22Rv1 (cell line): ENCODE measurements around the gene DEUP1.

Experiments used
- H3K27ac ChIP-seq: fragments of 450-650 bp; 2 replicates; pipeline ENCODE4 v1.5.1; 2017
- CTCF ChIP-seq: fragments of 450-650 bp; IDR thresholded peaks from 2 replicates; pipeline ENCODE4 v1.5.1; 2017; ENCODE audit warnings: mild to moderate bottlenecking
- ZFX ChIP-seq: fragments of 450-650 bp; IDR thresholded peaks from 2 replicates; pipeline ENCODE4 v1.6.1; 2017; ENCODE audit warnings: antibody characterized with exemption, borderline replicate concordance

DEUP1 gene, protein sequence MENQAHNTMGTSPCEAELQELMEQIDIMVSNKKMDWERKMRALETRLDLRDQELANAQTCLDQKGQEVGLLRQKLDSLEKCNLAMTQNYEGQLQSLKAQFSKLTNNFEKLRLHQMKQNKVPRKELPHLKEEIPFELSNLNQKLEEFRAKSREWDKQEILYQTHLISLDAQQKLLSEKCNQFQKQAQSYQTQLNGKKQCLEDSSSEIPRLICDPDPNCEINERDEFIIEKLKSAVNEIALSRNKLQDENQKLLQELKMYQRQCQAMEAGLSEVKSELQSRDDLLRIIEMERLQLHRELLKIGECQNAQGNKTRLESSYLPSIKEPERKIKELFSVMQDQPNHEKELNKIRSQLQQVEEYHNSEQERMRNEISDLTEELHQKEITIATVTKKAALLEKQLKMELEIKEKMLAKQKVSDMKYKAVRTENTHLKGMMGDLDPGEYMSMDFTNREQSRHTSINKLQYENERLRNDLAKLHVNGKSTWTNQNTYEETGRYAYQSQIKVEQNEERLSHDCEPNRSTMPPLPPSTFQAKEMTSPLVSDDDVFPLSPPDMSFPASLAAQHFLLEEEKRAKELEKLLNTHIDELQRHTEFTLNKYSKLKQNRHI

GRCh38 chr11:93330446-93330984 is at the start of gene DEUP1:
Gene DEUP1, plus strand, starts transcription at chr11:93330742. Its CDS starts 1,518 bp downstream, at chr11:93332260.
- H3K27ac ChIP-seq = no peak within 1 kb of the TSS
- TF ChIP-seq CTCF = no peak
- no peak for TF ChIP-seq ZFX

DNA sequence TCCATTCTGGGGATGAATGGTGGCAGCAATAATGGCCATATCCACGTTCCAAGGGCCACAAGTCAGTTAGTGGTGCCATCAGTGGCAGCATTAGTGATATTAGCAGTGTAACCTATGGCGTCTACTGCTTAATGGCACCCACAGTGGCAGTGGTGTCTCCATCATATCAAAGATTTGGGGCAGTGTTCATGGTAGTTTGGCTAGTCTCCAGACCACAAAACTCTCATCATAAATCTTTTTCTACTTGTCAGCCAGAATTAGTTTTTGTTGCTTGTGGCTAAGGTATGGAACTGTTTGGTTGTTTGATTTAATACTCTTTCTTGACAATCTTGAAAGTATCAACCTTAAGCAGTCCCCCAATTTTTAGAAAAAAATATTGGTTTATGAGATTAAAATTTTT is 45.1 kb upstream of the DEUP1 start:
- no peak overlapping the region for H3K27ac ChIP-seq

GRCh38 chr11:93287434-93287833 is 43.1 kb upstream of the DEUP1 start:
- H3K27ac ChIP-seq = no peak overlapping the region
- no peak for TF ChIP-seq ZFX
- TF ChIP-seq CTCF = no peak

More for the DNA sequence above, 45.1 kb upstream of the DEUP1 start:
- TF ChIP-seq CTCF = no peak
- no peak for TF ChIP-seq ZFX

- TF ChIP-seq CTCF (no peak), ZFX (no peak)
- no peak overlapping the region for H3K27ac ChIP-seq
Observed at GRCh38 chr11:93288079-93288478, 42.5 kb upstream of the DEUP1 start.

- no peak for TF ChIP-seq ZFX
- TF ChIP-seq CTCF = no peak
- H3K27ac ChIP-seq = no peak overlapping the region
Observed at GRCh38 chr11:93288767-93289166, 41.8 kb upstream of the DEUP1 start.

DNA sequence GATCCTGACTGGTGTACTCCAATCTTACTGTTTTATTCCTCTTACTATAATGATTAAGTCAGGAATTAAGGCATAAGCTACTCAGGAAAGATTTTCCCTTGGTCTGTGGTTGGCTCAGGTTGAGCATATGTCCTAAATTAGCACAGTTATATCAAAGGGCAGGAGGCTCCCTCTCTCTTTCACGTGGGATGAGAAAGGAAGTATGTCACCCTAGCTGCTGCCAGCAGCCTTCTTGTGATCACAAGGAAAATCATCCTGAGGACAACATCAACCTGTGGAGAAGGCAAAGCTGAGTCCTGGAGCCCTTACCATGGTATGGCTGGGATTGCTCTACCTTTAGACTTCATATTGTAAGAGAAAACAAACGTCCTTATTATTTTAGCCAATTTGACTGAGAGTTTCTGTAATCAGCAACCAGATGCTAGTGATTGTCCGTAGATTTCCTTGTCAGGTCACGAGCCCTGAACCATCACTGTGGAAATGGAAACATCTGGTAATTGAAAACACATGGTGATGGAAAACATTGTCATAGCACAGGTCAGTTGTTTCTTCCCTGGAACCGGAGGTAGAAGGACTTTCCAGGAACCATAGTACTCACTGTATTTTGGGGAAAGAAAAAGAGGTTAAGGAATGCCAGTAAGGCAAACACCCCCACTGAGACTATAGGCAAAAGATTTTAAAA is 40.6 kb upstream of the DEUP1 start:
- TF ChIP-seq CTCF (no peak), ZFX (no peak)
- no peak overlapping the region for H3K27ac ChIP-seq
